Skeletal muscle tissue (tissue), 4 donors: ENCODE measurements around the gene SOCS2. TPM values are rescaled to one million over a fixed set of nuclear protein-coding genes. Genes with fewer than 3 reads are reported as not detected.

Source experiments
- H3K27ac ChIP-seq: one replicate; pipeline ENCODE4 v1.7.0; 2013; ENCODE audit warnings: mild to moderate bottlenecking, low read depth, low read length, inconsistent platforms
- H3K27me3 ChIP-seq, 3 donors: one replicate each; pipeline ENCODE4 v1.7.0; 2013; ENCODE audit warnings: low read length in 3 of 3; ENCODE audit not compliant: control insufficient read depth in 3 of 3, insufficient read depth in 3 of 3
- H3K36me3 ChIP-seq, 3 donors: one replicate each; pipeline ENCODE4 v1.7.0; 2013; ENCODE audit warnings: low read length in 3 of 3; ENCODE audit not compliant: control insufficient read depth in 3 of 3, insufficient read depth in 3 of 3
- H3K4me1 ChIP-seq, 3 donors: one replicate each; pipeline ENCODE4 v1.7.0; 2013; ENCODE audit warnings: low read length in 3 of 3, mild to moderate bottlenecking in 3 of 3; ENCODE audit not compliant: control insufficient read depth in 3 of 3, insufficient read depth in 3 of 3
- H3K4me3 ChIP-seq, 3 donors: one replicate each; pipeline ENCODE4 v1.7.0; 2013; ENCODE audit warnings: low read length in 3 of 3
- H3K9ac ChIP-seq, 3 donors: one replicate each; pipeline ENCODE4 v1.7.0; 2013; ENCODE audit warnings: low read length in 3 of 3, mild to moderate bottlenecking in 3 of 3, moderate library complexity in 2 of 3, low read depth in 1 of 3
- H3K9me3 ChIP-seq, 3 donors: one replicate each; pipeline ENCODE4 v1.7.0; 2013; ENCODE audit warnings: low read length in 3 of 3; ENCODE audit not compliant: control insufficient read depth in 3 of 3
- total RNA-seq: library from RNA; depleted of rRNA; stranded (reverse); fragments of >200 nt; gene quantifications from one replicate; pipeline ENCODE4 v1.2.3, GENCODE V29; 2014
- donor health status: Osteomylitis.

The SOCS2 gene, protein sequence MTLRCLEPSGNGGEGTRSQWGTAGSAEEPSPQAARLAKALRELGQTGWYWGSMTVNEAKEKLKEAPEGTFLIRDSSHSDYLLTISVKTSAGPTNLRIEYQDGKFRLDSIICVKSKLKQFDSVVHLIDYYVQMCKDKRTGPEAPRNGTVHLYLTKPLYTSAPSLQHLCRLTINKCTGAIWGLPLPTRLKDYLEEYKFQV
- 13.6 TPM for total RNA-seq

DNA sequence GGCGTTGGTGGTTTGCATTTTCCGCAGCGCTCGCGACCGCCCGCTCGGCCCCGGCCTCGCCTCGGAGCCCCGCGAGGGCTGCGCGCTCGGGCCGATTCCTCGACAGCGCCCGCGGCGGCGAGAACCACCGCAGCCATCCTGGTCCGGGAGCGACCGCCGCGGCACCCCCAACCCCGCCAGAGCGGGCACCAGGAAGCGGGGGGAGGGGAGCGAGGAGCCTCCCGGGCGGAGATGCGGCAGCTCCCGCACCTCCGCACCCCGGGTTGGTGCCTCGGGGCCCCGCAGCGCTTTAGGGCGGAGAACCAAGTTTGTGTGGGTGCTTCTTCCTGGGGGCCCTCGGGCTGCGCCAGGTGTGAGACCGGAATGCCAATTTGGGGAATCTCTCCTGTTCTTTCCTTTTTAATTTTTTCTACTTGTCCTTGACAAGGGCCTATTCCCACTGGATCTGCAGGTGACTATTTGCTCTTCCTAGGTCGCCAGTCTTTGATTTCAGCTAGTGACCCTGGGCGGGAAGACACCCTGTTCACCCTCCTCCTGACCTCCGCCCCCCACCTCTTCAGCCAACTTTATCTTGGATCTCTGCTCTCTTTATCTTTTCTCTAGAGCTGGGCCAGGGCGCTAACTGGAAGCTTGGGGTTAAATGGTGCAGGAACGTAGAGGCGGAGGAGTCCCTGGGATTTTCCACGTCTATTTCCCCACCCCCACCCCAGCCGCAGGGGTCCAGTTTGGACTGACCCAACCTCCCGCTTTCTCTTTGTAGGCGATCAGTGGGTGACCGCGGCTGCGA is at the start of gene SOCS2:
SOCS2 (plus strand) TSS at position 751 of the 787 bp plus-strand sequence. CDS start 223 bp downstream, outside the sequence.
- Histone ChIP-seq H3K9ac (peak within 1 kb of the TSS; percentile 75 to 78 (median 75)), H3K27ac (peak within 1 kb of the TSS; percentile 84), H3K36me3 (no peaks in the 10 kb centered on the region), H3K4me1 (peaks cover 25 to 38% (median 31%) of the 10 kb centered on the region in 3 donors), H3K4me3 (peak within 1 kb of the TSS; percentile 83 to 87 (median 84)), H3K9me3 (no peaks in the 10 kb centered on the region), H3K27me3 (peaks cover 19 to 20% (median 20%) of the 10 kb centered on the region in 3 donors)

DNA sequence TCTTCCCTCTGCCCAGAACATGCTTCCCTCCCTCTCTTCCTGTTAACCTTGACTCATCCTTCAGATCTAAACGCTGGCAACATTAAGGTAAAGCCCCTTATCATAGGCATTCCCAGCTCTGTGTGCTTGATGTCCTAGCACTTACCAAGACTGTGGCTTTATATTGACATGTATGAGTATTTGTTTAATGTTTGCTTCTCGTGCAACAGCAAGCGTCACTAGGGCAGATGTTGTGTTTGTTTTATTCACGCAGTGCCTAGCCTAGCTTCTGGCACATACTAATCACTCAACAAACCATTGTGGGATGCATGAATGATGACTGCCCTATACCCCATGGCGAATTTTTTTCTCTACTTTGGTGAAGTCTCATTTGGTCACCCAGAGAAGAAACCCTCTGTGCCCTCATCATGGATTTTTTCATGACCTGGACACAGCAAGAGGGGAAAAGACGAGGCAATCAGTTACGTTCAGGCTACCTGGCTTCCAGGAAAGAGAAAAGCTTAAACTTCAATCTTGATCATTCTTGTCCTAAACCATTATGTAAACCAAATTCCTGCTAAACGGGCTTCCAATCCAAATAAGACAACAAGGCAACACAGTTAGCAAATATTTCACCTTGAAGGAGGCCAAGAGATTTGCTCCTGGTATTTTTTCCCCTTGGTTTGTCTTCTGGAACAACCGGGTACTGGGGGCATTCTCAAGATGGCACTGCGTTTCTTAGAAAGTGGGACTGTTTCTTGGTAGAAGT is 47.9 kb upstream of the SOCS2 start:
- no peaks in the 10 kb centered on the region for H3K4me1 ChIP-seq
- H3K36me3 ChIP-seq = no peaks in the 10 kb centered on the region

DNA sequence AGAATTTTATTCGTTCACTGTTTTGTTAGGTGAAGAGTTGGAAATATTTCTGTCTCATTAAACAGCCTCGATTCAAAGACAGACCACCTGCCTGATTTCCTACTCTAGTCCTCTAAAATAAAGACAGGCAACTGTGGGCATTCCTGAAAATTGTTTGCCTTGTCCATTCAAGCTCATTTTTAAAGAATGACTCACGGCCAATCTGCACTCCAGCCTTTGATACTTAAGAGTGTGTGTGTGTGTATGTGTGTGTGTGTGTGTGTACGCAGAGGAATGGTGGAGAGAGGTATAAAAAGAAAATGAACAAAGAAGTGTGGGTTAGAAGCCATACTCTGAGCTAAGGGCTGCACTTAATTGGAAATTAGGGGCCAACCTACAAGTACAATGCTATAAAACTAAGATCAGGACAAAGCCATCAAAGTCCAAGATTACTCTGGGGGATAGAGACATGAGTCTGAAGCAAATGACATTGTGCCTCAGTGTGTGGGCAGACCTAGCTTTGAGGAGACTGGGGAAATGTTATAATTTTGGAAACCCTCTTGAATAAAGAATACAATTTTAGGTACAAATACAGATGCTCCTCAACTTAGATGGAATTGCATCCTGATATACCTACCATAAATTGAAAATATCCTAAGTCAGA is 45.6 kb upstream of the SOCS2 start:
- Histone ChIP-seq H3K9ac (no peak overlapping the region), H3K4me1 (no peaks in the 10 kb centered on the region), H3K4me3 (no peak overlapping the region)

More for the DNA sequence above, 47.9 kb upstream of the SOCS2 start:
- Histone ChIP-seq H3K27ac (no peak overlapping the region), H3K4me3 (no peak overlapping the region), H3K9ac (no peak overlapping the region), H3K9me3 (no peaks in the 10 kb centered on the region), H3K27me3 (no peaks in the 10 kb centered on the region)

DNA sequence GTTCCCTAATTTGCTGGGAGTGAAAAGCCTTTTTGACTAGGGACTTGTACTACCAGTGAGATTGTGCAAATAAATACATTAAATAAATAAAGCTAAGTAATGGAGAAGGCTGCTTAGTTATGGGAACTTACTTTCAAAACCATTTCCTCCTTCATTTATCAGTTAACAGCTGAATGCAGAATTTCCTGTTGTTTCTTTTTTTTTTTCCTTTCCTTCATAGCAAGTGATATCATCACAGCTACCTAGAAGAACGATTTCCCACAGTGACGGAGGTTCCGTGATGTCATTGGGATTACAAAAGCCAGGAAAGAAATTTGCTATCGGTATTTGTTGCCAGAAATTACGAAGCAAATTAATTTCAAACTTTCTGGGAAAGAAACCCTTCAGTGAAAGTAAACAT is 42.1 kb upstream of the SOCS2 start:
- no peaks in the 10 kb centered on the region for H3K36me3 ChIP-seq
- no peaks in the 10 kb centered on the region for H3K4me1 ChIP-seq
- no peak overlapping the region for H3K27ac ChIP-seq
- no peaks in the 10 kb centered on the region for H3K9me3 ChIP-seq
- H3K27me3 ChIP-seq = no peaks in the 10 kb centered on the region
- H3K4me3 ChIP-seq = no peak overlapping the region
- H3K9ac ChIP-seq = no peak overlapping the region

More for the DNA sequence above, 45.6 kb upstream of the SOCS2 start:
- H3K36me3 ChIP-seq = no peaks in the 10 kb centered on the region
- no peaks in the 10 kb centered on the region for H3K27me3 ChIP-seq
- H3K27ac ChIP-seq = no peak overlapping the region
- no peaks in the 10 kb centered on the region for H3K9me3 ChIP-seq

DNA sequence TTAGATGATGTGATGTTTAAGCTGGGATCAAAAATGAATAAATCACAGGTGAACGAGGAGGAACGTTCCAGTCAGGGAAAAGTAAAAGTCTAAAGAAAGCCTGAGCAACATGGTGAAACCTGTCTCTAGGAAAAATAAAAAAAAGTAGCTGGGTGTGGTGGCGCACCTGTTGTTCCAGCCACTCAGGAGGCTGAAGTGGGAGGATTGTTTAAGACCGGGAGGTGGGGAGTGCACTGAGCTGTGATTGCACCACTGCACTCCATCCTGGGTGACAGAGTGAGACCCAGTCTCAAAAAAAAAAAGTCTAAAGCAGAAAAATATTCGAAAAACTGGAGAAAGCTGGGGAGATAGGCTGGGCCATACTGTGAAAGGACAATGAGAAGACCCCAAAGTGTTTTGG is 39.2 kb upstream of the SOCS2 start:
- H3K27me3 ChIP-seq = no peaks in the 10 kb centered on the region
- H3K4me1 ChIP-seq = peaks cover 8 to 13% (median 11%) of the 10 kb centered on the region in 3 donors
- no peak overlapping the region for H3K9ac ChIP-seq
- no peaks in the 10 kb centered on the region for H3K9me3 ChIP-seq
- no peak overlapping the region for H3K27ac ChIP-seq
- no peak overlapping the region for H3K4me3 ChIP-seq
- no peaks in the 10 kb centered on the region for H3K36me3 ChIP-seq

DNA sequence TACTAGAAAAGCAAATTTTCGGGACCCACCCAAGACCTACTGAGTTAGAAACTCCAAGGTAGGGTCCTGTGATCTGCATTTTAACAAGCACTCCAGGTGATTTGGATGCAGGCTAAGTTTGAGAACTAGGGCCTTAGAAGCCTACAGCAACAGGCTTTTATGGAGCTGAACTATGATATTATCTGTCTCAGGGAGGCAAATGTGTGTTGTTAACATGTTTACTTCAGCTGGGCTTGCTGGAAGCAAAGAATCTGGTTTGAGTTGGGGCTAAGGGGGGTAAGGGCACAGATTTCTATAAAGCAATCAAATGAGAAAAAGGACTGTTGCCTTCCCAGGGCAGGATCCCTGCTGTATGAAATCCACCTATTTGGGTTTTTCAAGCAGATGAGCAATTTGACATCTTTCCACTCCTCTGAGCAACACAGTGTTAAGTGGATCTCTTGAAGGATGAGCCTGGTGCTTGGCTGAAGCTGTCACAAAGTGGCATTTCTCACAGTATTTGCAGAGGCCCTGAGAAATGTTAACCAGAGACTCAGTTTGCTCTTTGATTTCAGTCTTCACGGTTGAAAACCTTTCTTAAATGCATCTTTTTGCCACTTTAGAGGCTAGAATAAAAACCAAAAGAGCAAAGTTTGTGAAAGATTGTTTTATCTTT is 36.2 kb upstream of the SOCS2 start:
- Histone ChIP-seq H3K9ac (peak overlapping the region in 1 of 3 donors; percentile 65), H3K4me1 (peaks cover 8 to 13% (median 11%) of the 10 kb centered on the region in 3 donors), H3K27me3 (no peaks in the 10 kb centered on the region), H3K4me3 (no peak overlapping the region), H3K27ac (peak overlapping the region; percentile 69), H3K9me3 (no peaks in the 10 kb centered on the region), H3K36me3 (no peaks in the 10 kb centered on the region)

DNA sequence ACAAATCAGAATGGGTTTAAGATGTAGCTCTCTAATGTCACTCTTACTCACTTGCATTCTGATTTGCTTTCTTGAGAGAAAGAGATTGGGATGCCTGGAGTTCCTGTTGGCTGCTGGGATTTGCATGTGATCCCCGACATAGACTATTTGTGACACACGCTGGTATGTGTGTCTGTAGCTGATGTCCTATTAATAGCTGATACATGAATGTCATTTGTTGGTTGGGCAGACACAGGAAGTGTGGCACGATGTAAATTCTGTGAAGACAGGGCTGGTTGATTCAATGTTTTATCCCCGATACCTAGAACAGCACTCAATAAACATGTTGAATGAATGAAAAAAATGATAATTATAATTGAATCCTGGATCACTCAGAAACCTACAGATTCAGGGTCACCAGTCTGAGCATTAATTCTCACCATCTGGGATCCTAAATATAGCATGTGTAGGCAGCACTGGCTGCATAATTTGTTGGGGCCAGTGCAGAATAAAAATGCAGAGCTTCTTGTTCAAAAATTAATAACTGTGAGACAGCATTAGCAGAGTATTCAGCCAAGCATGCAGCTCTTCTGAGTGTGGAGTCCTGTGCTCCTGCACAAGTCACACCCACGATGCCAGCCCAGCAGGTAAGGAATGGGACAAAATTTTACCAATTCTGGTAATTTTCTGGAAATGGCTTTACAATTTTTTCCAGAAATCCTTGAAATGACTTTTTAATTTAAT is 35.5 kb upstream of the SOCS2 start:
- Histone ChIP-seq H3K4me1 (peaks cover 8 to 13% (median 11%) of the 10 kb centered on the region in 3 donors), H3K4me3 (peak overlapping the region; percentile 8 to 29 (median 25)), H3K36me3 (no peaks in the 10 kb centered on the region), H3K27ac (peak overlapping the region; percentile 69), H3K27me3 (no peaks in the 10 kb centered on the region), H3K9me3 (no peaks in the 10 kb centered on the region), H3K9ac (peak overlapping the region in 2 of 3 donors; percentile 51 to 65)

DNA sequence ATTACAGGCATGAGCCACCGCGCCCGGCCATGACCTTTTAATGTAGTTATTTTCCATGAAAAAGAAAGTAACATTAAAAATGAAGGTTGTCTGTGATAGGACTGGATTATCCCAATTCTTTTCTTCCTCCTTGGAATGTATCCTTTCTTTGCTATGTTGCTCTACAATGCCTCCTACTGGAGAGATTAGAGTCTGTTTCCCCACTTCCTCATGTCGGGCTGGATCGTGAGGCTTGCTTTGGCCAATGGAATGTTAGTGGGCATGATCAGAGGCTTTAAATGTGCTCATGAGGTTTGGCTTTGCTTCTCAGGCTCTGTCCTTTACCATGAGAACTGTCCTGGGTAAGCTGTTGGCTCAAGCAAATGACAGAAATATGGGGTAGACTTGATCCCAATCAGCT is 34.7 kb upstream of the SOCS2 start:
- Histone ChIP-seq H3K9me3 (no peaks in the 10 kb centered on the region), H3K27ac (no peak overlapping the region), H3K4me3 (no peak overlapping the region), H3K9ac (no peak overlapping the region), H3K36me3 (no peaks in the 10 kb centered on the region), H3K27me3 (no peaks in the 10 kb centered on the region), H3K4me1 (peaks cover 8 to 13% (median 11%) of the 10 kb centered on the region in 3 donors)

DNA sequence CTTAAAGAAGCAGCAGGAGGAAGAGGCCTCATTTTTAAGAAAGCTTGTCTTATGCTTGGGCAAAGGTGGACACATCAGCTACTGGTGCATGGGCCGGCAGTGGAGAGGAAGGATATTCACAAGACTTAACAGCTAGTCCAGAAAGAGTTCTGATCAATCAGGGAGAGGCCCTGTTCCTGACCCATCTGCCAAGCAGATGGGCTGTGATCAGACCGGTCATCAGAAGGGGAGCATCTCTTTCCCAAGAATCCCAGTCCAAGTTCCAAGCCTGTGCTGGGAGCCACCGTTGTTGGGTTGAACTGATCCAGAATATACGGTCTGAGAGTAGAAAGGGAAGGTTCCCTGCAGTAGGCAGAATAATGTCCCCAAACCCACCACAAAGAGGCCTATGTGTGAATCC is 32.7 kb upstream of the SOCS2 start:
- H3K9ac ChIP-seq = no peak overlapping the region
- peaks cover 8 to 13% (median 11%) of the 10 kb centered on the region in 3 donors for H3K4me1 ChIP-seq
- H3K36me3 ChIP-seq = no peaks in the 10 kb centered on the region
- H3K27ac ChIP-seq = no peak overlapping the region
- H3K27me3 ChIP-seq = no peaks in the 10 kb centered on the region
- H3K4me3 ChIP-seq = no peak overlapping the region
- H3K9me3 ChIP-seq = no peaks in the 10 kb centered on the region
